D721Med (cell line): ENCODE results near the gene FAM184B.
A peak's percentile ranks its signal among the peaks of the same experiment; 100 is the strongest.

Source experiments
- DNase-seq: peaks from one replicate; pipeline ENCODE4 v3.0.0; 2011; ENCODE audit warnings: low spot score; ENCODE audit not compliant: insufficient read length
- FAIRE-seq: peaks from 2 replicates; lab custom pipeline; 2011; peaks lifted over from hg19 to GRCh38; lab: Jason Lieb, UNC
- TF ChIP-seq, protein P1 (sequence below): IDR thresholded peaks from 2 replicates; pipeline ENCODE4 v1.5.1; 2012; ENCODE audit warnings: mild to moderate bottlenecking, control low read depth; ENCODE audit not compliant: insufficient read depth; ENCODE audit errors: missing control alignments

Gene FAM184B

DNA sequence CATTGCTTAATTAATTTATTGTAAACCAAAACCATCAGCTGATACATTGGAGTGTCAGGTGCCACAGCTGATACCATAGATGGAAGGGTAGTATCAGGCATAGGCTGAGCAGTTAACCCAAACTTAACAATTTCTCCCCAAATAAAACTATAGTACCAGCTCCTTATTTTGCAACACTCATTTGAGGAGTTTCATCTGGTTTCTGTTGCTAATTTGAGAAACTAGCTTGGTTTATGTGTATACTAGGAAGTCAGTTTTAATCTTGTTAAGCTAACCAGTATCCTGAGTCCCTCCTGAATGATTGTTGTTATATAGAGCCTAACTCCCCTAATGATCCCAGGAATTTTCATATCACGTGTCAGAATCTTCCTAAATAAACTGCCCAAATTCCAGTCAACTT, 16.4 kb upstream of the FAM184B start:
- TF ChIP-seq, protein P1, sequence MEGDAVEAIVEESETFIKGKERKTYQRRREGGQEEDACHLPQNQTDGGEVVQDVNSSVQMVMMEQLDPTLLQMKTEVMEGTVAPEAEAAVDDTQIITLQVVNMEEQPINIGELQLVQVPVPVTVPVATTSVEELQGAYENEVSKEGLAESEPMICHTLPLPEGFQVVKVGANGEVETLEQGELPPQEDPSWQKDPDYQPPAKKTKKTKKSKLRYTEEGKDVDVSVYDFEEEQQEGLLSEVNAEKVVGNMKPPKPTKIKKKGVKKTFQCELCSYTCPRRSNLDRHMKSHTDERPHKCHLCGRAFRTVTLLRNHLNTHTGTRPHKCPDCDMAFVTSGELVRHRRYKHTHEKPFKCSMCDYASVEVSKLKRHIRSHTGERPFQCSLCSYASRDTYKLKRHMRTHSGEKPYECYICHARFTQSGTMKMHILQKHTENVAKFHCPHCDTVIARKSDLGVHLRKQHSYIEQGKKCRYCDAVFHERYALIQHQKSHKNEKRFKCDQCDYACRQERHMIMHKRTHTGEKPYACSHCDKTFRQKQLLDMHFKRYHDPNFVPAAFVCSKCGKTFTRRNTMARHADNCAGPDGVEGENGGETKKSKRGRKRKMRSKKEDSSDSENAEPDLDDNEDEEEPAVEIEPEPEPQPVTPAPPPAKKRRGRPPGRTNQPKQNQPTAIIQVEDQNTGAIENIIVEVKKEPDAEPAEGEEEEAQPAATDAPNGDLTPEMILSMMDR, result no peak
- no peak for FAIRE-seq
- DNase-seq, result no peak

DNA sequence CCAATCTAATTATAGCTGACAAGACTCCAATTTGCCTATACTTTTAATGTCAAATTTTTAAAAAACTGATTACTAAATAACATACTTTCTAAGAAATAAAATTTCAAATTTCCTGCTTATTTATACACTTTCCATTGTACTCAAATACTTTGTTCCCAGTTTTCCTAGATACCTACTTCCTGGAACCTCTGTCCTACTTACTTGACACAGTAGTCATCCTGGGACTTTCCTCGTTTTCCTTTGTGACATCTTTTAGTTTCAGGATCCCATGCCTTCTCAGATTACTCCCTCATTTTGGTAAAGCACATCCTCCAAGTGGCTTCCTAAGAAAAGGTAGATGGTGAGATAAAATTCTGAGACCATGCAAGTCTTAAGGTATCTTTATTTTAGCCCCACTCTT, 13.3 kb upstream of the FAM184B start:
- TF ChIP-seq, protein P1, result no peak
- no peak for FAIRE-seq
- DNase-seq, result no peak

DNA sequence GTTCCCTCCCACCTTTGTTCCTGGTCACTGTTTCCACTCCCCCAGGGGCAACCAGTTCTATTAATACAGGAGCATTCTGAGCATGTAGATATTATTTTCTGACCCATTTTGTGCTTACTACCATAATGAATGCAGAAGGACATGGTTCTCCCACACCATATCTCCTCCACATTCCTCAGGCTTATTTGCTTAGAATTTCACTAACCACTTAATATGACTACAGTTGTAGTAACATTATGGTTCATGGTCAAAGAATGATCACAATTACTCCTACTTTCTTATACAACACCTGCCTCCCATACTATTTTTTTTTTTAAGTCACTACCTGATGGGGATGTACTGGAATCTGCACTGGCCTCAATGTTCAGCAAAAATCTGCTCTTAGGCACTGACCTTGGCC, 7.5 kb upstream of the FAM184B start:
- FAIRE-seq (peak; percentile 51), DNase-seq (no peak)
- TF ChIP-seq, protein P1, result no peak

DNA sequence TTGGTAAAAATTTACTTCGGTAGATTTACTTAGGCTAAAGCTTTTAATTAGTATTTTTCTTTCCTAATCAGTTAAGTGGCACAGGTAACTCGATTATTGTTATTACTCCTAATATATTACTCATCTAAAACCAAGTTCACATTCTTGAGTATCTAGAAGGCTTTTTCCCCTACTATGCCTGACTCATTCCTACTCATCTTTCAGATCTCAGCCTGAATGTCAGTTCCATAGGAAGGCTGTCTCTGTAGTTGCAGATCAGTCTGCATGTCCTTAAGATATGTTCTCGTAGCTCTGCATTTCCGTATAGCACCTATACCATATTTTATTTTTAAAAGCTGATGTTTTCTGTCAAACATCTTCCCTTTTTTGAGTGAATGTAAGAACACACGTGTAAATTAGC, 5.9 kb upstream of the FAM184B start:
- TF ChIP-seq, protein P1, result no peak
- no peak for FAIRE-seq
- DNase-seq, result no peak

DNA sequence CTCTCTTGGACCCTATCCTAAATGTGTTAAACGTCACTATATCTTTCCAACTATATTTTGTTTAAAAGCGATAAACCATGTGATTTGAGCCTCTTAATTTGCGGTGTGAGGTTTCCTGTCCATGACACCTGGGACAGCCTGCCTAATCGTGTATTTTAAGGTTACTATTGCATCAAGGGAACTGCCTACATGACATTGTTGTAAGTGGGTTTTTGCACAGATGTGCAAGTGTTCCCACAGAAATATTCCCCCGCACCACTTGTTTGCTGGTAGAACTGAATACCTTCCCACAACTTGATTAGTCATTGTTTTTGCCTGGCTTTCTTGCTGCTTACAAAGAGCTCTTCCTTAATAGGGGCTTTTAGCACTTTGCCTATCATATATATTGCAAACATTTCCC, 5.1 kb upstream of the FAM184B start:
- FAIRE-seq, result no peak
- no peak for DNase-seq
- TF ChIP-seq, protein P1, result no peak

DNA sequence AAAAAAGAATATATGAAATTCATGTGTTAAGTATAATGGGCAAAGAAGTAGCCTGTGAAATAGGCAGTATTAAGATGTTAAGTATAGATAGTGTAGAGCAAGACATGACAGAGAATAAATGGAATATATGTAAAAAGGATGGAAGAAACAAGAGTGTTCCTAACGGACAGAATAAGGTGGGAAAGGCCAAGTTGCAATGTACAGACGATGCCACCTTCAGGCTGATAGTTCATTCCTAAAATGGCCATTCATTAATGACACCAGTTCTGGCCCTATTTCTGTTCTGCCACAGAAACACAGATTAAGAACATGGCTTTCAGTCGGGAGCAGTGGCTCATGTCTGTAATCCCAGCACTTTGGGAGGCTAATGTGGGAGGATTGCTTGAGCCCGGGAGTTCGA, 4.4 kb upstream of the FAM184B start:
- no peak for DNase-seq
- no peak for FAIRE-seq
- TF ChIP-seq, protein P1, result peak; percentile 19

DNA sequence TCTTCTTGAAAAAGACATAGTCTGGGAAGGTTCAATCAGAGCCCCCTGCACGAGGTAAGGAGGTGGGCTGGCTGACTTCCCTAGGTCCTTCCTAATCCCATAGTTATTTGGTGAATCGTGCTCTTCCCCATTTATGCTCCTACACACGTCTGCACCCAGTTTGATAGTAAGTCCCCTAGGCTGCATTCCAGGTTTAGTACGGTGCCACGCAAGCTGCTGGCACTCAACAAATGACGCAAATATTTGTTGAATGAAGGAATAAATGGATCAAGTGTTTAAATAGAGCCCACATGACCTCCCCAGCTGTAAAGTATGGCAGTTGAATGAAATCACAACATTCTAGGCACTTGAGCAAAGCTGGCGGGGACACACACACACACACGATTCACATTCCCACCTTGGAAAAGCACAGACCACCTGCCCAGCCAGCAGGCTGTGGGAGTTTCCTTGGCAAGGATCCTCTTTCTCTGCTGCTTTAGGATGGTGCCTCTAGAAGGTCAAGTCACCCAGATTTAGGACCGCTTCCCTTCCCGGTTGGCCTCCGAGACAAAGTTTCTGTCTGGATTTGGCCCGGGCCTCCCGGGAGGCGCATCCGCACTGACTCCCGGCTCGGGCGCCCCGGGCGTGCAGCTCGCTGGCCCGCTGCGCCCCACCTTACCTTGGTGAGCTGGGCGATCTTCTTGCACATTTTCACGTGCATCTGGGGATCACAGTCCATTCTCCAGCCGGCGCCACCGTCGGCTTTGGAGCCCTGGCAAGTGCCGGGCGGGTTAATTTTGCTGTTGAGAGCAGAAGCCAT, 721 bp downstream of the FAM184B start:
- DNase-seq (no peak), FAIRE-seq (no peak)
- TF ChIP-seq, protein P1, result no peak
